Lung (tissue), 12 donors: Measurements from ENCODE around the gene SHH. TPM values are rescaled to one million over a fixed set of nuclear protein-coding genes. Genes with fewer than 3 reads are reported as not detected.

Experiments used
- ATAC-seq: fragments of 200-7000 bp; cut with Tn5 transposase; one replicate; pipeline ENCODE4 v1.9.1; 2020; ENCODE audit warnings: moderate number of reproducible peaks; ENCODE audit not compliant: insufficient read depth, low FRiP score
- DNase-seq, 3 donors: peaks; one replicate each; pipeline ENCODE4 v3.0.0-alpha.2; 2013 to 2017
- H3K27ac ChIP-seq, 2 donors: one replicate each; pipeline ENCODE4 v1.5.1; 2013; ENCODE audit warnings: mild to moderate bottlenecking in 2 of 2, moderate library complexity in 2 of 2, control low read depth in 1 of 2, inconsistent platforms in 1 of 2, low read depth in 1 of 2, low read length in 1 of 2
- H3K27me3 ChIP-seq, 3 donors: one replicate each; pipeline ENCODE4 v1.5.1; 2013; ENCODE audit warnings: low read length in 2 of 3; ENCODE audit not compliant: control insufficient read depth in 3 of 3, insufficient read depth in 3 of 3
- H3K36me3 ChIP-seq, 4 donors: one replicate each; pipeline ENCODE4 v1.5.1; 2013; ENCODE audit warnings: low read length in 4 of 4, mild to moderate bottlenecking in 1 of 4, moderate library complexity in 1 of 4; ENCODE audit not compliant: control insufficient read depth in 4 of 4, insufficient read depth in 4 of 4
- H3K4me1 ChIP-seq, 5 donors: one replicate each; pipeline ENCODE4 v1.5.1; 2013; ENCODE audit warnings: low read length in 5 of 5, mild to moderate bottlenecking in 2 of 5, moderate library complexity in 1 of 5; ENCODE audit not compliant: control insufficient read depth in 5 of 5, insufficient read depth in 5 of 5
- H3K4me3 ChIP-seq: one replicate; pipeline ENCODE4 v1.5.1; 2013; ENCODE audit warnings: mild to moderate bottlenecking, control low read depth, moderate library complexity
- H3K9ac ChIP-seq, 2 donors: one replicate each; pipeline ENCODE4 v1.5.1; 2013; ENCODE audit warnings: low read length in 2 of 2, control low read depth in 1 of 2; ENCODE audit not compliant: insufficient read depth in 1 of 2
- H3K9me3 ChIP-seq, 4 donors: one replicate each; pipeline ENCODE4 v1.5.1; 2013; ENCODE audit warnings: low read length in 3 of 4, mild to moderate bottlenecking in 1 of 4, moderate library complexity in 1 of 4; ENCODE audit not compliant: control insufficient read depth in 4 of 4, insufficient read depth in 3 of 4
- WGBS, 2 donors: extraction: QIAGEN DNeasy Blood & Tissue Kit; methylation state at CpG; one replicate each; pipeline ENCODE4 v1.1.7; 2013; 5-methylcytosine and 5-hydroxymethylcytosine counted together
- polyA plus RNA-seq, 2 donors: library from polyadenylated mRNA; stranded (reverse); fragments of 200-250 nt; gene quantifications; one replicate each; pipeline ENCODE4 v1.2.1, GENCODE V29; 2013
- total RNA-seq, 2 donors: library from RNA; depleted of rRNA in 1 of 2; stranded (reverse); fragments of >200 nt in 1 of 2; gene quantifications; one replicate each; pipeline ENCODE4 v1.2.1, GENCODE V29; 2014 to 2021
- TF ChIP-seq, protein P1 (sequence below): IDR thresholded peaks from 2 replicates; pipeline ENCODE4 v1.5.1; 2012; ENCODE audit warnings: mild to moderate bottlenecking; ENCODE audit errors: control extremely low read depth, extremely low read depth
- donor health status: control.
- donor health status: control.
- donor health status: Bipolar disorder and iron deficiency.
- donor health status: healthy.
- donor health status: DM: yes; HTN: yes; CAD: no.

Gene SHH
- total and polyA plus RNA-seq, 4 donors: 1.5 to 9.3 (median 4.4) TPM

DNA sequence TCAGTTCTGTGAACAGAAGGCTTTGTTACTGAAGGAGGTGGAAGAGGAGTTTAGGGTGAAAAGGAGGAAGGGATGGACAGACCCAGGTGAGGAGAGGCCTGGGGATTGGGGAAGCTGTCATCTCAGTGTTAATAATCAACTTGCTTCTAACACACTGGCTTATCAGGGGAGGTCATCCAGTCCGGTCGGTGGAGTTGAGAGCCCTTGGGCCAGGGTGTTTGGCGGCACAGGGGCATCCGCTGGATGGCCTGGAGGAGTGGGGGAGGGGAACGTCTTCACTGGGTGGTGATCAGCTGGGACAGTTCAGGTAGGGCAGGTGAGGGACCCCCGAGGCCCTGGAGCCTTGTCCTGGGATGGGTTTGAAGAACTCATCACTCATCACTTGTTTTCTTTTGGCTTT, 33.9 kb downstream of the SHH start:
- H3K9me3 ChIP-seq: no peaks in the 10 kb centered on the region
- WGBS, 2 donors: 64 to 95% methylated on average over 6 of the region's 6 CpGs
- no peak for DNase-seq
- no peak overlapping the region for H3K27ac ChIP-seq
- no peaks in the 10 kb centered on the region for H3K27me3 ChIP-seq
- H3K36me3 ChIP-seq: peaks cover 7 to 42% (median 18%) of the 10 kb centered on the region in 4 donors
- H3K9ac ChIP-seq: no peak overlapping the region
- TF ChIP-seq, protein P1, sequence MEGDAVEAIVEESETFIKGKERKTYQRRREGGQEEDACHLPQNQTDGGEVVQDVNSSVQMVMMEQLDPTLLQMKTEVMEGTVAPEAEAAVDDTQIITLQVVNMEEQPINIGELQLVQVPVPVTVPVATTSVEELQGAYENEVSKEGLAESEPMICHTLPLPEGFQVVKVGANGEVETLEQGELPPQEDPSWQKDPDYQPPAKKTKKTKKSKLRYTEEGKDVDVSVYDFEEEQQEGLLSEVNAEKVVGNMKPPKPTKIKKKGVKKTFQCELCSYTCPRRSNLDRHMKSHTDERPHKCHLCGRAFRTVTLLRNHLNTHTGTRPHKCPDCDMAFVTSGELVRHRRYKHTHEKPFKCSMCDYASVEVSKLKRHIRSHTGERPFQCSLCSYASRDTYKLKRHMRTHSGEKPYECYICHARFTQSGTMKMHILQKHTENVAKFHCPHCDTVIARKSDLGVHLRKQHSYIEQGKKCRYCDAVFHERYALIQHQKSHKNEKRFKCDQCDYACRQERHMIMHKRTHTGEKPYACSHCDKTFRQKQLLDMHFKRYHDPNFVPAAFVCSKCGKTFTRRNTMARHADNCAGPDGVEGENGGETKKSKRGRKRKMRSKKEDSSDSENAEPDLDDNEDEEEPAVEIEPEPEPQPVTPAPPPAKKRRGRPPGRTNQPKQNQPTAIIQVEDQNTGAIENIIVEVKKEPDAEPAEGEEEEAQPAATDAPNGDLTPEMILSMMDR: no peak
- H3K4me3 ChIP-seq: no peak overlapping the region
- peaks cover 0 to 12% (median 0%) of the 10 kb centered on the region in 5 donors for H3K4me1 ChIP-seq
- ATAC-seq: no peak

DNA sequence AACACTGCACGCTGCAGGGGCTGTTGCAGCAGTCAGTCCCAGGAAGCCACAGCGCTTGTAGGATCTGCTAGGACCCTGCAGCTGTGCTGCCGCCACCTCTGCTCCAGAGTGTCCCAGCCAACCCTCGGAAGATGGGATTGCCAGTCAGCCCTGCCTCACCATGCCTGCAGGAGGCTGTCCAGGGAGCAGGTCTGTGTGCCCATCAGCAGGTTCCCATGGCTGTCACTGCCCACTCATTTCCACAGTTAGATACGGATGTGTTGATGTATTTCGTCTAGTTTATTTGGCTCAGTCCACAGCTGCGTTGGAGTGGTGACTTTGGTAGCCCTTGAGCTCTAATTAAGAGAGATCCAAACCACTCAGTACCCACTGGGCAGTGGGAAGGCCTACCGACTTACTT, 35.7 kb downstream of the SHH start:
- no peak overlapping the region for H3K4me3 ChIP-seq
- TF ChIP-seq, protein P1: no peak
- peaks cover 7 to 44% (median 15%) of the 10 kb centered on the region in 4 donors for H3K36me3 ChIP-seq
- DNase-seq: no peak
- H3K9me3 ChIP-seq: no peaks in the 10 kb centered on the region
- H3K27me3 ChIP-seq: no peaks in the 10 kb centered on the region
- no peak overlapping the region for H3K27ac ChIP-seq
- H3K4me1 ChIP-seq: peaks cover 0 to 12% (median 0%) of the 10 kb centered on the region in 5 donors
- no peak for ATAC-seq
- no peak overlapping the region for H3K9ac ChIP-seq
- WGBS, 2 donors: 93 to 95% methylated on average over 8 of the region's 8 CpGs

DNA sequence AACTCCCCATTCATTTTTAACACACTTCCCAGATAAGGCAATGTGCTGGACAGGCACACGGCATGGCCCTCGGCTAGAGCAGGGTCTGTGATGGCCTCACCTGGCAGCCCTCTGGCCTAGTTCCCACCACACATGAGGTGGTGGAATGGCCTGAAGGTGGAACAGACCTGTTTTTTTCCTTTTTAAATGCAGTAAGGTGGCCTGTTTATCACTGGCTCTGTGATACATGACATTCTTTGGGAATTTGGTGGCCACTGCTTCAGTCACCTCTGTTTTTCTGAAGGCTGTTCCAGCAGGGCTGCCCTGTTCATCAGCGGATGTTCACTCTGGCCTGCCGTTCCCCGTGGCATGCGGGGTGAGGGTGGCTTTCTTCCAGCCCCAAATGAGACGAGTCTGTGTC, 36.6 kb downstream of the SHH start:
- no peak overlapping the region for H3K4me3 ChIP-seq
- H3K9ac ChIP-seq: no peak overlapping the region
- H3K9me3 ChIP-seq: no peaks in the 10 kb centered on the region
- no peak overlapping the region for H3K27ac ChIP-seq
- 89 to 92% methylated on average over 7 of the region's 7 CpGs for WGBS, 2 donors
- no peak for ATAC-seq
- H3K36me3 ChIP-seq: peaks cover 11 to 40% (median 15%) of the 10 kb centered on the region in 4 donors
- H3K27me3 ChIP-seq: no peaks in the 10 kb centered on the region
- TF ChIP-seq, protein P1: no peak
- DNase-seq: no peak
- peaks cover 0 to 12% (median 0%) of the 10 kb centered on the region in 5 donors for H3K4me1 ChIP-seq

DNA sequence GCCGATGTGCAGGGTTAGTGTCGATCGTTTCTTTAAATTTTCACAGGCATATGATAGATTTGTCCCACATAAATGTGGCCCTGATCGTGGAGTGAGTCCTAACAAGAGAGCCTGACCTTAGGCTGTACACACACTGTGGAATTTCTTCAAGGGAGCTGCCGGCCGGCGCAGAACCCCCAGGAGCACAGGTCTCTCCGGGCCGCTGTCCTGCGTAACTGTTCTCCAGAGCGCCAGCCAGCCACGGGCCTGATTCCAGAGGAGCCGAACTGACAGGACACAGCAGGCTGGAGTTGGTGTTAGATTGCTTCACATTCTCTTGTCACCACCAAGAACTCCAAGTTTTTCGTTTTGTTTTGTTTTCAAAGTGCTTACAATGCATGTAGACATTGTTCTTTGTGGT, 37.3 kb downstream of the SHH start:
- TF ChIP-seq, protein P1: no peak
- H3K27ac ChIP-seq: no peak overlapping the region
- DNase-seq (peak in 1 of 3 donors; percentile 29), ATAC-seq (no peak)
- WGBS, 2 donors: 92 to 94% methylated on average over 14 of the region's 14 CpGs
- H3K9ac ChIP-seq: no peak overlapping the region
- no peak overlapping the region for H3K4me3 ChIP-seq
- H3K9me3 ChIP-seq: no peaks in the 10 kb centered on the region
- peaks cover 11 to 44% (median 16%) of the 10 kb centered on the region in 4 donors for H3K36me3 ChIP-seq
- peaks cover 0 to 12% (median 0%) of the 10 kb centered on the region in 5 donors for H3K4me1 ChIP-seq
- no peaks in the 10 kb centered on the region for H3K27me3 ChIP-seq
